ENCODE measurements around the gene LRRC8B. TPM values are rescaled to one million over a fixed set of nuclear protein-coding genes. Genes with fewer than 3 reads are reported as not detected.

The LRRC8B gene
- total RNA-seq, 1 donor from 2014 or later: 62.3 TPM

DNA sequence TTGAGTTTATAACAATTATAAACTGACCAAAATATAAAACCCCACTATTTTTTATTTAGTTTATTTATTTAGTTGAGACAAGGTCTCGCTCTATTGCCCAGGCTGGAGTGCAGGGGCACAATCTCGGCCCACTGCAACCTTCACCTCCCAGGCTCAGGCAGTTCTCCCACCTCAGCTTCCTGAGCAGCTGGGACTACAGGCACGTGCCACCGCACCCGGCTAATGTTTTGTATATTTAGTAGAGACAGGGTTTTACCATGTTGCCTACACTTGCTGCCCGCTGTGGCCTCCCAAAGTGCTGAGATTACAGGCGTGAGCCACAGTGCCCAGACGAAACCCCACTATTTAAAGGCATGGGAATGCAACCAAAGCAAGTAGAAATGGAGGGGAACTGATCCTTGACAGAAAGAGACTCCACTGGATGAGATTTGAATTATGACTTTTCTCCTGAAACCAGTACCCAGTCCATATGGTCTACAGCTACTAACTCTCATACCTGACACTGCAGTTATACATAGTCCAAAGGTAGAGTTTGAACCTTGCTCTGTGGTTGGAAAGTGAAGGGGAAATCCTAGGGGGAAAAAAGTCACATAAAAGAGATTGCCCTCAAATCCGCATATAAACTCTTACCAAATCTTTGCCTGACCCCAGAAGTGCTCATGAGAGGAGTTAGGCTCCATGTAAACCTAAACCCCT is 119.6 kb downstream of the LRRC8B start:
- peaks cover 56% of the 10 kb centered on the region for H3K4me1 Mint-ChIP-seq (ENCODE audit: low read depth)
- no peaks in the 10 kb centered on the region for H3K27me3 Mint-ChIP-seq (ENCODE audit: insufficient read depth)
- peaks cover 18% of the 10 kb centered on the region for H3K9me3 Mint-ChIP-seq
- H3K4me3 Mint-ChIP-seq: no peak overlapping the region
- no peak for DNase-seq (ENCODE audit: low spot score)
- peak overlapping the region; percentile 55 for H3K27ac Mint-ChIP-seq
- intact Hi-C loops (cut with micrococcal nuclease): no loop called here
- peaks cover 49% of the 10 kb centered on the region for H3K36me3 Mint-ChIP-seq (ENCODE audit: low read depth)

DNA sequence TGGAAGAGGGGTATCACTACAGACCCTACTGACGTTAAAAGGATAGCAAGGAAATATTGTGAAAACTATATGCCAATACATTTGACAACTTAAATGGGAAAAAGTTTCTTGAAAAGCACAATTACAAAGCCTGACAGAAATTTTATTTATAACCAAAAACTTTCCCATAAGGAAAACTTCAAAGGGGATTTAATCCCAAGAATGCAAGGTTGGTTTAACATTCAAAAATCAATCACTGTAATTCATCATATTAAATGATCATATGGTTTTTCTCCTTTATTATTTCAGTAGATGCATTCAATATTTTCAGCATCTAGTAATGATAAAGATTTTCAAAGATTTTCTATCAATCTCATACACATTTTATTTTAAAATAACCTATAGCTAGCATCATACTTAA is 121.6 kb downstream of the LRRC8B start:
- Mint-ChIP-seq H3K9me3 (peaks cover 18% of the 10 kb centered on the region), H3K4me1 (ENCODE audit: low read depth) (peaks cover 58% of the 10 kb centered on the region), H3K36me3 (ENCODE audit: low read depth) (peaks cover 59% of the 10 kb centered on the region), H3K27ac (no peak overlapping the region), H3K4me3 (no peak overlapping the region), H3K27me3 (ENCODE audit: insufficient read depth) (no peaks in the 10 kb centered on the region)
- no peak for DNase-seq (ENCODE audit: low spot score)
- intact Hi-C loops (cut with micrococcal nuclease): no loop called here

Other genes with a start within 250 kb of the LRRC8B start
- 0.59 and 0.65 TPM in 2 replicates for gene GBP6, start 160.8 kb upstream of the LRRC8B start, total RNA-seq
- 64.3 and 66.1 TPM in 2 replicates for gene LRRC8C, start 108.3 kb downstream of the LRRC8B start, total RNA-seq

Measured in activated T-helper 1 cell treated with anti-CD3 and anti-CD28 coated beads, Interleukin-12 subunit alpha, Interleukin-12 subunit beta, Interleukin-2, Interleukin-4 antibody, amounts not matched to agents 30 ng/mL and 10 ng/mL and 1 ng/mL, durations not matched to agents 14 hours and 24 hours and 36 hours (primary cell).